Right forelimb (tissue), 1 donor: ENCODE results near the gene TMEM61.
"Not testable (repeated sequence)": the region's sequence is repeated elsewhere in the genome, so short reads cannot be mapped to it uniquely, and the experiment has no call there.

Source experiments
- DNase-seq: peaks from one replicate; pipeline ENCODE4 v3.0.0-alpha.2; 2018

The TMEM61 gene

DNA sequence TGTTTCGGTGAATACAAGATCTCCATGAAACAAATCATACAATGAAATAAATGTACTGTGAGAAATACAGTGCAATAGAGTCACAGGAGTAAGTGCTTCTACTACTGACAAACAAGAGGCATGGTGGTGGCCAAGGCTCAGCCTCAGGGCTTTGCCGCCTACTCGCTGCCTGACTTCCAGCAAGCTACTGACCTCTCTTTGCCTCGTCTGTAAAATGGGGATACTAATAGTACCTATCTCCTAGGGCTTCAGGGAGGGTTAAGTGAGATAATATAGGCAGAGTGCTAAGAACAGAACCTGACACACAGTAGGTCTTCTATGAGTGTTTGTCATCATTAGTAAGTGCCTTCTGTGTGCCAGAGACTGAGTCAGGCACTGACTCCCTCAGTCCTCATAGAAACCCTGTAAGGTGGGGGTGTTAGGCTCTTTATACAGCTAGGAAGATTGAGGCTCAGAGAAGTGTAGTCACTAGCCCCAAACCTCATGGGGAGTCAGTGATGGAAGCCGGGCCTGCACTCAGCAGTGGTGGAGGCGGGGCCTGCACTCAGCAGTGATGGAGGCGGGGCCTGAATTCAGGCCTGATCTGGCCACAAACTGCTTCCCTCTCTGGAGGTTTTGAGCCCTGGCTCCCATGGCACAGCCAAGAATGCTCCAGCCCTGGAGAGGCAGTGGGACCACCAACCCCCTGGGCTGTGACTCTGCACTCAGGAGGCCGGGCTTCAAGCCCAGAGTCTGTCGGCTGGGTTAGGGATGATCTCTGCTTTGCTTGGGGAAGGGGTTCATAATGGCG lies 25.1 kb downstream of the TMEM61 start:
- DNase-seq, result no peak

DNA sequence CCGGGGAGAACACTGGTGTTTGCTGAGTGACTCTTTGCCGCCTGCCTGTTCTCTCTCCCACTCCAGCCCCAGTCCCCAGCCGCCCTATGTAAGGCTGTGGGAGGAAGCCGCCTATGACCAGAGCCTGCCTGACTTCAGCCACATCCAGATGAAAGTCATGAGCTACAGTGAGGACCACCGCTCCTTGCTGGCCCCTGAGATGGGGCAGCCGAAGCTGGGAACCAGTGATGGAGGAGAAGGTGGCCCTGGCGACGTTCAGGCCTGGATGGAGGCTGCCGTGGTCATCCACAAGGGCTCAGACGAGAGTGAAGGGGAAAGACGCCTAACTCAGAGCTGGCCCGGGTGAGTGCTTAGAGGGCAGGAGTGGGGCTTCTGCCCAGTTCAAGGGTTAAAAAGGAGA lies 26.5 kb downstream of the TMEM61 start:
- no peak for DNase-seq

DNA sequence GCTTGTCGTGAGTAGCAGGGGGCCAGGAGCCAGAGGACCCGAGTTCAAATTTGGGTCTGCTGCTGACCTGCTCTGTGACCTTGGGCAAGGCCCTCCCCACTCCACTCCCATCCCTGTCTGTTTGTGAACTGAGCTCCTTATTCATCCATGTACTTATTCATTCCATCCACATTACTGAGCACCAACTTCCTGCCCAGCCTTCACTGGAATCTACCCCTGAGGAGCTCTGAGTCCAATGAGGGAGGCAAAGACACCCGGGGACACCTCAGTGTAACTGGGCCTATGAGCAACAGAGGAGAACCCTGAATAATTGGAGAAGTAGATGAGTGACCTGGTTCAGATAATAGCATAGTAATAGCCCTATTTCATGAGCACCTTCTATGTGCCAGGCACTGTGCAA lies 27.2 kb downstream of the TMEM61 start:
- no peak for DNase-seq

DNA sequence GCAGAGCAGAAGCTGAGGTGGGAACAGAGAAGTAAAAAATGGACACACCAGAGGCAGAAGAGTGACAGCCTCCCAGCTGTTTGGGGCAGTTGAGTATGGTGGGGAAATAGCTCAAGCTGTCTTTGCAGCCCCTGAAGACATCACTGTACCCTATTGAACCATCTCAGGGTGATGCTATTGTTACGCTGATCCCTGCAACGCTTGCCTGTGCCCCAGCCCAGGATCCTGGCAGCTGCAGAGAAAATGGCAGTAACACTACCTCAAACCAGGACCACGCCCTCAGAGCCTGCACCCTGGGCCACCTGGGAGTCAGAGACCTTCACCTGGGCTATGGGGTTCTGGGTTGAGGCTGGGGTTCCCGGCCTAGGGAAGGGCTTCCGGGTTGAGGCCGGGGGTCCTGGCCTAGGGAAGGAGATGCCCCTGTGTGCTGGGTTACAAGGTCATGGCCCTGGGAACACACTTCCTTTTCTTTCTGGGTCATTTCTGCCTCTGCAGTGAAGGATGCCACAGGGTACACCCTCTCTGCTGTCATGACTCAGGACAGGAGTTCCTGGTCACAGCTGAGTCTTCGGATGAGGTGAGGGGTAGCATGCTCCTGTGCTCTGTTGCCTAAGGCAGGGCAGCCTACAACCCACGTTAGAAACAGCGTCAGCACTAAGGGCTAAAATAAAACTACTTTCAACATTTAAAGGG lies 29.9 kb downstream of the TMEM61 start:
- DNase-seq, result no peak

DNA sequence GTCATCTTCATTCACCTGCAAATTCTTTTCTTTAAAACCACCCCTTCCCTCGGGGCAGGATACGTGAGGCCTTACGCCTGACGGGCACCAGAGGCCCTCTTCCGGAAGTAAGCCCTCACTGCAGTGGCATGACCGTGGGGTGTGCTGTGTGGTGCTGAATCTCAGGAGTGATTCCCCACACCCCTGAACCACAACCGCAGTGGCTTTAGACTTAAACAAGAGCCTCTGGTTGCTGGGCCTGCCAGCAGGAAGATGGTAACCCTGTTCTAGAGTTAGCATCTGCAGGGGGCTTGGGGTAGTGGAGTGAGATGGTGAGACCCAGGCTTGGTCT lies 30.4 kb downstream of the TMEM61 start:
- no peak for DNase-seq

DNA sequence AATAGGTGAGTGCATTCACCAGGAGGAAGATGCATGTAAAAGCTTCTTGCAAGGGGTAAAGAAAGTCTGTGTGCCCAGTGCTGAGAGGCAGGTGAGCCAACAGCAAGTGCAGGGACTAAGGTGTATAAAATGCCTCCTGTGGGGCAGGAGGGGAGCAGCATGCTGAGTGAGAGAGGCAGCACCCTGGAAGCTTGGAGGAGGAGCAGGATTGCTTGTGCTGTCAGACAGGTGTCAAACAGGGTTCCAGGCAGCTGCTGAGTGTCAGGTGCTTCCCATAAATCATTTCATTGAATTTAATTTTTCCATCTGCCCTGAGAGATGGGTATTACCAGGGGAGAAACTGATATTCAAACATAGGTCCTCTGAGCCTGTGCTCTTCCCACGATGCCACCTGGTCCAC lies 32.2 kb downstream of the TMEM61 start:
- no peak for DNase-seq

DNA sequence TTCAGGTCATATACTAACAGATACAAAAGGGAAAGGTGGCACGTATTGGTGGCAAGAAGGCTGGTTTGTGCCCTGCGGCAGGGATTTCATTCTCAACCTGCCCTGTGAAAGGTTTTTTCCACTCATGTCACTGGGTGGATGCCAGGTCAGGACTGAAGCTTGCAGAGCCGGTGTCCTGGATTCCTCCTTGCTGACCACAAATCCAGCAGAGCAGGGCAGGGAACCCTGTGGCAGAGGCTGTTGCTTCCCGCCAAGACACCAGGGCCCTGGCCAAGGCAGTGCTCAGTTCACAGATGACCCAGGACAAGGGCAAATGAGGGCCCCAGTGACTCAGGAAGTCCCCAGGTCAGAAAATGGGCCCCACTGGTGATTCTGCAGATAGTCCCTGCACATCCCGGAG lies 34.7 kb downstream of the TMEM61 start:
- no peak for DNase-seq

DNA sequence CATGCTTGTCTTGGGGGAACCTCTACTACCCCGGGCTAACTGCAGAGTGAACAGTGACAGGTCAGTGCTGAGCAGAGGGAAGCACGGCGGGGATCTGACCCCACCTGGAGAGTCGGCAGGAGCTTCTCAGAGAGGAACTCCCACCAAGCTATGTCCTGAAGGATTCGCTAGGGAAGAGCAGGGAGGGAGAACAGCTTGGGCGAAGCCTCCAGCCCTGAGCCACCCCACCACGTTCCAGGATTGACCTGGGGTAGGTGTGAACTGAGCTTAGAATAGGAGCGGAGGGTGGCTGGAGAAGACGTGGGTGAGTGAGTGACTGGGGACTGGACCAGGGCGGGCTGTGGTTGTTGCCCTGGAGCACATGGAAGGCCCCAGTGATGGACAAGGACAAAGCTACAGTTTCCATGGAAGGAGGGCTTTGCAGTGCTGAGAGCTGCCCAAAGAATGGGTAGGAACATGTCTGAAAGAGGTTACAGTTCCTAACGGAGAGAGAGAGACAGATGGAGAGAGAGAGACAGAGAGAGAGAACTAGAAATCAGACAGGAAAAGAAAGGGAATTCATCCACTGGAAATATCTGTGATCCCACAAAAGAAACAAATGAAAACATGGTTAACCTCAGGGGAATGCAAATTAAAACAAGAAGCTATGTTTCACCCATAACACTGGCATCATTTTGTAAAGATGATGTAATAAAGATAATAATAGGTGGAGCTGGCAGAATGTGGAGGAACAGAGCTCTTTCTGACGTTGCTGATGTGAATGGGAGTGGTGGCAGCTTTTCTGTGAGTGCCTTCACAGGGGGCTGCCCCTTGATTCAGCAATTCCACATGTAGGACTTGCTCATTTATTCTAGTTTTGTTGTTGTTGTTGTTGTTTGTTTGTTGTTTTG lies 35.5 kb downstream of the TMEM61 start:
- no peak for DNase-seq

DNA sequence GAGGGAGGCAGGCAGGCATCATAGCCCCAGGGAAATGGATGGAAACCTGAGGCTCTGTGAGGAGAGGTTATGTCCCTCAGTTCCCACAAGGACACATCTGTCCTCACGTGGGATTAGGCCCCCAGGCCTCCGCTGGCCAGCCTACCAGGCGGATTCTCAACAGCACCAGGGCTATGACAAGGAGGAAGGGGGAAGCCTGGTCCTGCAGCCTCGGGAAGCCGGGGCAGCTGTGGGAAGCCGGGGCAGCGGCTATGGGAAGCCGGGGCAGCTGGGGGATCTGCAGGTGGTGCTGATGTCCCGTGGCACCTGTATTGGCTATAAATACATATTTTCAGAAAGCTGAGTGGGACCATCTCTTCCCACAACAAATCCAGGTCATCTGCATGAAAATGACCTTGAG lies 38.0 kb downstream of the TMEM61 start:
- no peak for DNase-seq

DNA sequence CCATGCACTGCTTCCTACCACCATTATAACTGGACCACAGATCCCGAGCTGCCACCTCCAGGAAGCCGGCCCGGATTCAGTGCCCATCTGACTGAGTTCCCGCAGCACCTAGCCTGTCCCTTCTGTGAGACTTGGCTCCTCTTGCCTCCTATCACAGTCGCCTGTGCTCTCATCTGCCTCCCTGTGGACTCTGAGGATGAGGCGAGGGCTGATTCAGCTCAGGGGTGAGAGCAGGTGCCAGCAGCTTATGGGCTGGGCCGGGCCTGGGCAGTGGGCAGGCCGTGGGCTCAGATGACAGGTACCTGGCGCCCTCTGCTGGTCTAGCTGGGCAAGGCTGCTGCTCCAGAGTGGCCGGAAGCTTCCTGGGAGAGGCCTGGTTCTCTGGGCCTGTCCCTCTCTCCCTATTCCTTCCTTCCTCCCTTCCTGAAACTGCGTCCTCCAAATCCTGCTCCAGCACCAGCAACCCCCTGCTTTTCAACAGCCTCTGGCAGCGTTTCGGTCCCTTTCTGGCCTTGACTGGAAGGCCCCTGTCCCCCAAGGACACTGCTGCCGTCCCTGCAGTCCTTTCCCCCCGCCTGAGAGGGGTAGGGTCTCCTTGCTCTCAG lies 41.6 kb downstream of the TMEM61 start:
- DNase-seq, result peak; percentile 86

DNA sequence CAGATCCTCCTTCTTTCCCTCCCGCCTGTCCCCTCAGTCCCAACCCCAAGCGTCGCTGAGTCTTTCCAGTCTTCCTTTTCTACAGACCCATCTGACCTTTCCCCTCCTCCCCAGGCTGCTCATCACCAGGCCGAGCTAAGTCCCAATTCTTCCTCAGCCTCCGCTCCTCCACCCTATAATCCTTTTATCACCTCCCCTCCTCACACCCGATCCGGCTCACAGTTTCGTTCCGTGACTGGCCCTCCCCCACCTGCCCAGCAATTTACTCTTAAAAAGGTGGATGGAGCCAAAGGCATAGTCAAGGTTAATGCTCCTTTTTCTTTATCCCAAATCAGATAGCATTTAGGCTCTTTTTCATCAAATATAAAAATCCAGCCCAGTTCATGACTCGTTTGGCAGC lies 43.7 kb downstream of the TMEM61 start:
- not testable (repeated sequence) for DNase-seq

DNA sequence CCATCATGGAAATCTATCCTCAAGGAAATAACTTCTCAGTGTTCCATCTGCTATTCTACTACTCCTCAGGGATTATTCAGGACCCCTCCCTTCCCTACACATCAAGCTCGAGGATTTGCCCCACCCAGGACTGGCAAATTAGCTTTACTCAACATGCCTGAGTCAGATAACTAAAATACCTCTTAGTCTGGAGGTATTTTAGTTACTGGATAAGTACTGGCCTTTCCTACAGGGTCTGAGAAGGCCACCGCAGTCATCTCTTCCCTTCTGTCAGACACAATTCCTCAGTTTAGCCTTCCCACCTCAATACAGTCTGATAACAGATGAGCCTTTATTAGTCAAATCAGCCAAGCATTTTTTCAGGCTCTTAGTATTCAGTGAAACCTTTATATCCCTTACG lies 46.3 kb downstream of the TMEM61 start:
- not testable (repeated sequence) for DNase-seq

DNA sequence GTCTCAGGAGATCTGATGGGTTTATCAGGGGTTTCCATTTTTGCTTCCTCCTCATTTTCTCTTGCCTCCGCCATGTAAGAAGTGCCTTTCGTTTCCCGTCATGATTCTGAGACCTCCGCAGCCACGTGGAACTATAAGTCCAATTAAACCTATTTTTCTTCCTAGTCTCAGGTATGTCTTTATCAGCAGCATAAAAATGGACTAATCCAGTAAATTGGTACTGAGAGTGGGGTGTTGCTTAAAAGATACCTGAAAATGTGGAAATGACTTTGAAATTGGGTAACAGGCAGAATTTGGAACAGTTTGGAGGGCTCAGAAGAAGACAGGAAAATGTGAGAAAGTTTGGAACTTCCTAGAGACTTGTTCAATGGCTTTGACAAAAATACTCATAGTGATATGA lies 50.7 kb downstream of the TMEM61 start:
- not testable (repeated sequence) for DNase-seq

DNA sequence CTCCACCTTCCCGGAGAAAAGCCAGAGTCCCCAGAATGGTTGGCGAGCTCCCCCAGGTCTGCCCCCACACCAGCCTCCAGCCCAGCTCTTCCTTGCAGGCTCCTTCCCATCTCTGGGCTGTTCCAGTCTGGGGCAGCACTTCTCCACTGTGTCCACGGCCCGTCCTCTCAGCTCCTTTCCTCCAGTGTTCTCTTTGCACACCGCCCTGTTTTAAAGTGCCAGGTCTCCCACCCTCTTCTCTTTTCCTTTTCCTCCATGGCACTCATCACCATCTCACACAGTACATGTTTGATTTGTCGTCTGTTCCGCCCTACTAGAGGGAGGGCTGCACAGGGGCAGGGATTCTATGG lies 52.8 kb downstream of the TMEM61 start:
- DNase-seq, result no peak

DNA sequence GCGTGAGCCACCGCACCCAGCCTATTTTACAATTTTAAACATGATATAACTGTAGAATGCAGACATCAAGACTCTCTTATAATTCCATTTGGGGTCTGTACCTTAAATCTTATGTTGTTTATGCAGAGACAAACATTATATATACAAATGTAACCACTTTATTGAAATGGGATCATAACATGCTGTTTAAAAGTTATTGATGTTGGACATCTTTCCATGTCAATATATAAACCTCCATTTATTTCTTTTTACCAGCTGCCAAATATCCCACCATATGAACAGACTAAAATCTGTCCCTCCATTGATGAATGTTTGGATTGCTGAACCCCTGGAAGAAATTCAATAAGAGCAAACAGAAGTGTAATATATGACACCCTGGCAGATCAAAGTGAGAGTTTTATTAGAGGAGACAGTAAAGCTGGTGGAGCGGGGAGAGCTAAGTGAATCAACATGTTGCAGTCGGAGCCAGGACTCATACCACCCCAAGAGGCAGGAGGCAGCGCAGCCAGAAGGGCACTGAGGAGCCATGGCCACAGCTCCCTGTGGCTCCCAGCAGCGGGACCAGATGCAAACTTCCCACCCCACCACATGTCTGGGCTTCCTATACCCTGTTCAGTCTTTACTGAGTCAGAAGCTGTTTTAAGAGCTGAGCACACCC lies 54.2 kb downstream of the TMEM61 start:
- no peak for DNase-seq

DNA sequence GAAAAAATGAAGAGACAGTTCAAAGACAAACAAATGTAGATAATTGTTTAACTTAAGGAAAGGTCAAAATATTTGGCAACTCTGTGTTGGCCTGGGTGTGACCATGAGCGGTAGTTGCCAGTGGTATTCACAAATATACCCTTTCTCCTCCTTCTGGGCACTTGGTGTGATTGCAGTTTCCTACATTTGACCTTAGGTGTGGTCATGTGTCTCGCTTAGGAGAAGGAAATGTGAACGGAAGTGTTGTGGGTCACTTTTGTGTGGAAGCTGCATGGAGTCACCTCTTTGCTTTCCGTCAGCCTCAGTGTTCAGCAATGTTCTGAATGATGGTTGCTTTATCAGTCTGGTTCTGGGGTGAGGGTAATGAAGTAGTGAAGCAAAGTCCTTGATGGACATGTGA lies 55.5 kb downstream of the TMEM61 start:
- no peak for DNase-seq

DNA sequence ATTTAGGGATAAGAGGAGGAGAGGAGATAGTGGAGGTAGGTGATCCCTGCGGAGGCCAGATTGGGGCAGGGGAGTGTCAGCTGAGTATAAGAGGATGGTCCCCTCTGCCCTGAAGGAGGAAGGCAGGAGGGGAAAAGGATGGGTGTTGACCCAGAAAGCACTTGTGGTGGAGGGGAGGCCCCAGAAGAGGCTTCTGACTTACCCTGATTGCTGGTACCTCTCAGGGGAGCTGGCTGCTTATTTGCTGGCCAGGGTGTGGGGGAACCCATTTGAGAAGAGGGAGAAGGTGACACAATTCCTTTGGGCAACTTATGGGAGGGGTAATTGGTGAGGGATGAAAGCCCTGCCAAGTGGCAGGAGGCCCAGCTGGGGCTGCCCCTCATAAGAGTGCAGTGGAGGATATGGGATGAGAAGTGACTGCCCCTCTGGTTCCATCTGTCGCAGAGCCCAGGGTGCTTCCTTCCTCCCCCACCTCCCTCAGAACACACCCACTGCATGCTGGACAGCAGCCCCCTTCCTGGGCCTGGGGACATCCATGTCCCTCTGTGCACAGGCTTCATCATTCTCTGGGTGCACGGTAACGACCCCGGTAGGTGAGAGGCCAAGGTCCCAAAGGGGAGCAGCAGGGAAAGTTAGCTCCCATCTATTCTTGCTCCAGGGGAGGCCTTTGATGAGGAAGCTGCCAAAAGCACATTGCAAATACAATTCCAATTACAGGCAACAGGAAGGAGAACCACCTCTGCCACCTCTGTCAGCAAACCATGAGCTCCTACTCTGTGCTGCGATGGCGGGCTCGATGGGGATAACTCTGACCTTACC lies 57.5 kb downstream of the TMEM61 start:
- no peak for DNase-seq

DNA sequence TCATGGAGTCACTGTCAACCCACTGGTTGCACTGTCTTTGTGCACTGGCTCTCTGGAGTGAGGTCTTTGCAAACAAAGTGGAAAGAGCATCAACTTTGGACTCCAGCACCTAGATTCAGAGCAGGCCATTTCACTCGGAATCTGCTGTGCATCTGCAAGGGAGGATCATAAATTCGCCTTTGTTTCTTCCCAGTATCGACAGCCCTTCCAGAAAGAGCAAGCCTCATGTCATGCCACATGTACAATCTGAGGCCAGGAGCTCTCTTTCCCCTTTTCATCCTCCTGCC lies 58.1 kb downstream of the TMEM61 start:
- DNase-seq, result no peak

DNA sequence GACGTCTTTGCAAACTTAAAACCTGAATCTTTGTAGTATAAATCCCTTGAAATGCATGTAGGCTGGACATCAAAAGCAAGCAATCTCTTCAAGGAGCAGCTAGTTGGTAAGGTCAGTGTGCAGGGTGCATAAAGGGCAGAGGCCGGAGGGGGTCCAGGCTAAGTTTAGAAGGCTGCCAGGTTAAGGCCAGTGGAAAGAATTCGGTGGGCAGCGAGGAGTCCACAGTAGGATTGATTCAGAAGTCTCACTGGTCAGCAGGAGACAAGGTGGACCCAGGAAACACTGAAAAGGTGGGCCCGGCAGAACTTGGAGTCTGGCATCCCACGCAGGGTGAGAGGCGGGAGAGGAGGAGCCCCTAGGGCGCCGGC lies 58.5 kb downstream of the TMEM61 start:
- DNase-seq, result no peak

DNA sequence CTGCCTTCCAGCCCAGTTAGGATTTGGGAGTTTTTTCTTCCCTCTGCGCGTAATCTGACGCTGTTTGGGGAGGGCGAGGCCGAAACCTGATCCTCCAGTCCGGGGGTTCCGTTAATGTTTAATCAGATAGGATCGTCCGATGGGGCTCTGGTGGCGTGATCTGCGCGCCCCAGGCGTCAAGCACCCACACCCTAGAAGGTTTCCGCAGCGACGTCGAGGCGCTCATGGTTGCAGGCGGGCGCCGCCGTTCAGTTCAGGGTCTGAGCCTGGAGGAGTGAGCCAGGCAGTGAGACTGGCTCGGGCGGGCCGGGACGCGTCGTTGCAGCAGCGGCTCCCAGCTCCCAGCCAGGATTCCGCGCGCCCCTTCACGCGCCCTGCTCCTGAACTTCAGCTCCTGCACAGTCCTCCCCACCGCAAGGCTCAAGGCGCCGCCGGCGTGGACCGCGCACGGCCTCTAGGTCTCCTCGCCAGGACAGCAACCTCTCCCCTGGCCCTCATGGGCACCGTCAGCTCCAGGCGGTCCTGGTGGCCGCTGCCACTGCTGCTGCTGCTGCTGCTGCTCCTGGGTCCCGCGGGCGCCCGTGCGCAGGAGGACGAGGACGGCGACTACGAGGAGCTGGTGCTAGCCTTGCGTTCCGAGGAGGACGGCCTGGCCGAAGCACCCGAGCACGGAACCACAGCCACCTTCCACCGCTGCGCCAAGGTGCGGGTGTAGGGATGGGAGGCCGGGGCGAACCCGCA lies 59.1 kb downstream of the TMEM61 start, which contains the start of gene PCSK9:
PCSK9 (plus strand) TSS at position 207 of the 741 bp plus-strand sequence; CDS start at position 497, 290 bp downstream.
- DNase-seq, result peak; percentile 77
